Liver (tissue), 9 donors: ENCODE measurements around the gene MCM7. TPM values are rescaled to one million over a fixed set of nuclear protein-coding genes. Genes with fewer than 3 reads are reported as not detected.

ENCODE experiments used
- DNase-seq: peaks from one replicate; pipeline ENCODE4 v3.0.0-alpha.2; 2017; ENCODE audit warnings: low spot score
- H3K27ac ChIP-seq, 2 donors: one replicate each; pipeline ENCODE4 v1.7.0; 2013; ENCODE audit warnings: inconsistent platforms in 2 of 2, low read length in 2 of 2, control low read depth in 1 of 2, low read depth in 1 of 2, mild to moderate bottlenecking in 1 of 2
- H3K27me3 ChIP-seq, 4 donors: one replicate each; pipeline versions ENCODE4 v1.6.1 to v1.7.0; 2013; ENCODE audit warnings: low read length in 3 of 4, inconsistent platforms in 1 of 4, mild to moderate bottlenecking in 1 of 4, moderate library complexity in 1 of 4; ENCODE audit not compliant: control insufficient read depth in 4 of 4, insufficient read depth in 4 of 4
- H3K36me3 ChIP-seq, 4 donors: one replicate each; pipeline versions ENCODE4 v1.6.1 to v1.7.0; 2013; ENCODE audit warnings: low read length in 3 of 4, mild to moderate bottlenecking in 3 of 4, low read depth in 1 of 4, moderate library complexity in 1 of 4; ENCODE audit not compliant: control insufficient read depth in 4 of 4, insufficient read depth in 3 of 4
- H3K4me1 ChIP-seq, 4 donors: one replicate each; pipeline versions ENCODE4 v1.6.1 to v1.7.0; 2013; ENCODE audit warnings: low read length in 3 of 4, mild to moderate bottlenecking in 3 of 4, moderate library complexity in 1 of 4; ENCODE audit not compliant: control insufficient read depth in 4 of 4, insufficient read depth in 4 of 4
- H3K4me3 ChIP-seq, 3 donors: one replicate each; pipeline versions ENCODE4 v1.6.1 to v1.7.0; 2013; ENCODE audit warnings: low read length in 3 of 3, control low read depth in 1 of 3, low read depth in 1 of 3, mild to moderate bottlenecking in 1 of 3
- H3K9ac ChIP-seq, 2 donors: one replicate each; pipeline ENCODE4 v1.7.0; 2013; ENCODE audit warnings: low read length in 2 of 2, mild to moderate bottlenecking in 2 of 2, moderate library complexity in 2 of 2, control low read depth in 1 of 2, low read depth in 1 of 2
- H3K9me3 ChIP-seq, 4 donors: one replicate each; pipeline versions ENCODE4 v1.6.1 to v1.7.0; 2013; ENCODE audit warnings: low read length in 3 of 4; ENCODE audit not compliant: control insufficient read depth in 4 of 4
- ATF3 ChIP-seq: IDR thresholded peaks from 2 replicates; pipeline ENCODE4 v1.6.1; 2016; ENCODE audit warnings: antibody characterized with exemption
- CTCF ChIP-seq: fragments of 150-350 bp; IDR thresholded peaks from 2 replicates; pipeline ENCODE4 v1.5.1; 2017; ENCODE audit warnings: improper control_type of control experiment, low read depth, low read length; ENCODE audit not compliant: missing input control
- EGR1 ChIP-seq, 2 donors: IDR thresholded peaks; 2 replicates each; pipeline ENCODE4 v1.6.1; 2016 to 2018; ENCODE audit warnings: antibody characterized with exemption in 2 of 2, low read depth in 2 of 2
- FOXA2 ChIP-seq: IDR thresholded peaks from 2 replicates; pipeline ENCODE4 v1.6.1; 2016; ENCODE audit warnings: antibody characterized with exemption
- GABPA ChIP-seq, 2 donors: IDR thresholded peaks in 1 of 2; conservative IDR thresholded peaks in 1 of 2; 2 replicates each; pipeline ENCODE4 v1.6.1; 2016; ENCODE audit warnings: antibody characterized with exemption in 2 of 2, mild to moderate bottlenecking in 1 of 2, moderate library complexity in 1 of 2
- HNF4G ChIP-seq: IDR thresholded peaks from 2 replicates; pipeline ENCODE4 v1.6.1; 2016; ENCODE audit warnings: antibody characterized with exemption
- NR2F2 ChIP-seq: IDR thresholded peaks from 2 replicates; pipeline ENCODE4 v1.6.1; 2016; ENCODE audit warnings: antibody characterized with exemption
- TAF1 ChIP-seq: conservative IDR thresholded peaks from 2 replicates; pipeline ENCODE4 v1.6.1; 2016; ENCODE audit warnings: antibody characterized with exemption, mild to moderate bottlenecking
- YY1 ChIP-seq: IDR thresholded peaks from 2 replicates; pipeline ENCODE4 v1.6.1; 2016; ENCODE audit warnings: antibody characterized with exemption, mild to moderate bottlenecking
- ZBTB33 ChIP-seq: IDR thresholded peaks from 2 replicates; pipeline ENCODE4 v1.6.1; 2016; ENCODE audit warnings: antibody characterized with exemption
- WGBS: extraction: QIAGEN DNeasy Blood & Tissue Kit; methylation state at CpG from one replicate; pipeline ENCODE4 v1.1.7; 2013; 5-methylcytosine and 5-hydroxymethylcytosine counted together
- polyA plus RNA-seq, 2 donors: library from polyadenylated mRNA; stranded (reverse) in 1 of 2; unstranded in 1 of 2; fragments of 200-250 nt in 1 of 2; fragments of >200 nt in 1 of 2; fragmentation: Nextera tagmentation in 1 of 2; extraction: Ambion mirVana in 1 of 2; gene quantifications; one replicate each; pipeline versions ENCODE4 v1.2.1 to v1.2.3, GENCODE V29; 2013 to 2015
- total RNA-seq, 2 donors: library from RNA; depleted of rRNA; stranded (reverse); fragments of >200 nt; gene quantifications; one replicate each; pipeline ENCODE4 v1.2.3, GENCODE V29; 2014
- donor health status: healthy.
- donor health status: healthy.
- donor health status: healthy.
- donor health status: healthy.
- donor health status: healthy.

MCM7 gene
- total and polyA plus RNA-seq, 4 donors = 12.6 to 143 (median 17.6) TPM

GRCh38 chr7:100091411-100092181, 9.6 kb downstream of the MCM7 start:
- H3K9ac ChIP-seq = no peak overlapping the region
- peaks cover 9 to 24% (median 13%) of the 10 kb centered on the region in 4 donors for H3K4me1 ChIP-seq
- no peak overlapping the region for H3K27ac ChIP-seq
- H3K27me3 ChIP-seq = no peaks in the 10 kb centered on the region
- DNase-seq = no peak
- no peak overlapping the region for H3K4me3 ChIP-seq
- no peaks in the 10 kb centered on the region for H3K9me3 ChIP-seq
- TF ChIP-seq YY1 (no peak), TAF1 (no peak), HNF4G (no peak), ZBTB33 (no peak), GABPA (IDR thresholded peaks at IDR 0.05 in 1 of 2, conservative IDR thresholded peaks at IDR 0.05 in 1 of 2) (no peak), CTCF (no peak), EGR1 (IDR thresholded peaks at IDR 0.05; ENCODE audit: low read depth in 2 of 2) (no peak), NR2F2 (no peak), FOXA2 (no peak), ATF3 (no peak)
- WGBS = 73% methylated on average over 19 of the region's 19 CpGs
- H3K36me3 ChIP-seq = peaks cover 22 to 63% (median 41%) of the 10 kb centered on the region in 4 donors

GRCh38 chr7:100090527-100091410, 10.4 kb downstream of the MCM7 start:
- Histone ChIP-seq H3K9ac (no peak overlapping the region), H3K27ac (no peak overlapping the region), H3K4me3 (no peak overlapping the region), H3K36me3 (peaks cover 20 to 55% (median 35%) of the 10 kb centered on the region in 4 donors), H3K27me3 (no peaks in the 10 kb centered on the region), H3K4me1 (peaks cover 9 to 24% (median 13%) of the 10 kb centered on the region in 4 donors), H3K9me3 (no peaks in the 10 kb centered on the region)
- no peak for DNase-seq
- 93% methylated on average over 14 of the region's 14 CpGs for WGBS
- TF ChIP-seq ZBTB33 = no peak
- no peak for TF ChIP-seq YY1
- no peak for TF ChIP-seq HNF4G
- TF ChIP-seq TAF1 = no peak
